ENCODE measurements around the gene SDCBP2.
A peak's percentile ranks its signal among the peaks of the same experiment; 100 is the strongest.

SDCBP2 gene

DNA sequence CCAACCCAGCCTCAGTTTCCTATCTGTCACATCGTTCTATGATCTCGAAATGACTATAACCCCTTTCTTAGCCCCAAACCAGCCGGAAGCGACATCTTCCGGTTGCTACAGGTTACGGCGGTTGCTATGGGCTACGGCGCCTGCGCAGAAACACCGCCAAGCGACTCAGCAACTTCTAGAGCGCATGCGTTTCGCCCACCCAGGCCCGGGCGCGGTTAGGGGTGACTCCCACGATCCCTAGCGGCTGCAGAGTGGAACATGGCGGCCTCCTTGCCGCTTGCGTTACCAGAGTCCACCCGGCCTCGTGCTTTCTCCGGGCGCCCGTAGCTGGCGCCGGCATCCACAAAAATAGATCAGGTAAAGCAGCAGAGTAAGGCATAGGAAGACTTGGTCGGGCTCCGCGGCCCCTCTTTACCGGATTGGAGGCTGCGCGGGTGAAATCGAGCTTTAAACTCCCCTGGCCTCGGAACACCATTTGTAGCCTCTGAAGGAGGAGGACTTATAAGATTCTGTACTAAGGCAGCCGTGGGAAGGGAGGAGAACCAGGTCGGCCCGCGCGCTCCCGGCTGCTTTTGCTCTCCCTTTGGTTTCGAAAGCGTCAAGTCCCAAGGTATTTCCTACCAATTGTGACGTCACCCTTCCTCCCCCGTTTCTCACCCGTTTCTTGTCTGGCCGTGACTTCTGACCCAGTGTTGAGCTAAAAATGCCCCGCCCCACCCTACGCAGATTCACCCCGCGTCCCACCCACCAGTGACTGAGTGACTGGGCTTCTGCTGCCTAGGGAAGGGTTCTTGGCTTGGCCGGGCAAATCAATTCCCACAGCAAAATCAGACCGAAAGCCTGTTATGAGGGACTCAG, 3.5 kb downstream of the SDCBP2 start:
- TF ChIP-seq, protein P1, sequence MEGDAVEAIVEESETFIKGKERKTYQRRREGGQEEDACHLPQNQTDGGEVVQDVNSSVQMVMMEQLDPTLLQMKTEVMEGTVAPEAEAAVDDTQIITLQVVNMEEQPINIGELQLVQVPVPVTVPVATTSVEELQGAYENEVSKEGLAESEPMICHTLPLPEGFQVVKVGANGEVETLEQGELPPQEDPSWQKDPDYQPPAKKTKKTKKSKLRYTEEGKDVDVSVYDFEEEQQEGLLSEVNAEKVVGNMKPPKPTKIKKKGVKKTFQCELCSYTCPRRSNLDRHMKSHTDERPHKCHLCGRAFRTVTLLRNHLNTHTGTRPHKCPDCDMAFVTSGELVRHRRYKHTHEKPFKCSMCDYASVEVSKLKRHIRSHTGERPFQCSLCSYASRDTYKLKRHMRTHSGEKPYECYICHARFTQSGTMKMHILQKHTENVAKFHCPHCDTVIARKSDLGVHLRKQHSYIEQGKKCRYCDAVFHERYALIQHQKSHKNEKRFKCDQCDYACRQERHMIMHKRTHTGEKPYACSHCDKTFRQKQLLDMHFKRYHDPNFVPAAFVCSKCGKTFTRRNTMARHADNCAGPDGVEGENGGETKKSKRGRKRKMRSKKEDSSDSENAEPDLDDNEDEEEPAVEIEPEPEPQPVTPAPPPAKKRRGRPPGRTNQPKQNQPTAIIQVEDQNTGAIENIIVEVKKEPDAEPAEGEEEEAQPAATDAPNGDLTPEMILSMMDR (IDR thresholded peaks at IDR 0.05; ENCODE audit: low read depth, low read length) = no peak
- DNase-seq = peak; percentile 97
- Histone ChIP-seq H3K27me3 (ENCODE audit: insufficient read depth, low read depth, severe bottlenecking) (no peaks in the 10 kb centered on the region), H3K4me3 (ENCODE audit: low read depth, low read length) (peak overlapping the region; percentile 97), H3K9me3 (ENCODE audit: severe bottlenecking) (no peaks in the 10 kb centered on the region), H3K36me3 (peaks cover 5% of the 10 kb centered on the region; the same call in 1 of the 2 replicates), H3K27ac (peak overlapping the region; percentile 89)

DNA sequence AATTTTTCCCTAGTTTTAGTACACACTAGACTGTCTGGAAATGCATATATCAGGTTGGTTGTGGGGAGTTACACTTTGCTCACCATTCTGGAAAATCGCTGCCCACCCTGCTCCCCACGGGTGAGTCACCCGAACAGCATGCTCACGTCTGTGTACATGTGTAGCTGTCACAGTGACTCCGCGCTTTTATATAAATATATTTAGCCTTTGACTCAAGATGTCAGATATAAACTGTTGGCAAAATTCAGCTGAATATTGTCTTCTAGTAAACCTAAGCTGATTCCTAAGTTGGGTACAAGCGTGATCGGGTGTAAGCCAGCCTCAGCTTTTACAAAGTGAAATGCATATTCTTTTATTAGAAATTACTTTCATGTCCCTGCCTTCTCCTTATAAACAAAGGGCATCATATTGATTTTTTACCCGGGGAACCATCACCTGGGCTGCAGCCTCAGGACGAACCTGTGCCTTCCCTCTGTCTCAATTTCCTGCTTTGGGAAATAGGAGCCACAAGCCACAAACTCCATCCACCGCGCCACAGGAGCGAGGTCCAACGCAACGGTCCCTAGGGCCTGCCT, 4.3 kb downstream of the SDCBP2 start:
- no peaks in the 10 kb centered on the region for H3K9me3 ChIP-seq (ENCODE audit: severe bottlenecking)
- no peaks in the 10 kb centered on the region for H3K27me3 ChIP-seq (ENCODE audit: insufficient read depth, low read depth, severe bottlenecking)
- H3K27ac ChIP-seq = no peak overlapping the region
- TF ChIP-seq, protein P1 (IDR thresholded peaks at IDR 0.05; ENCODE audit: low read depth, low read length) = no peak
- H3K36me3 ChIP-seq = peaks cover 5% of the 10 kb centered on the region; the same call in 1 of the 2 replicates
- no peak for DNase-seq
- peak overlapping the region; percentile 97 for H3K4me3 ChIP-seq (ENCODE audit: low read depth, low read length)

DNA sequence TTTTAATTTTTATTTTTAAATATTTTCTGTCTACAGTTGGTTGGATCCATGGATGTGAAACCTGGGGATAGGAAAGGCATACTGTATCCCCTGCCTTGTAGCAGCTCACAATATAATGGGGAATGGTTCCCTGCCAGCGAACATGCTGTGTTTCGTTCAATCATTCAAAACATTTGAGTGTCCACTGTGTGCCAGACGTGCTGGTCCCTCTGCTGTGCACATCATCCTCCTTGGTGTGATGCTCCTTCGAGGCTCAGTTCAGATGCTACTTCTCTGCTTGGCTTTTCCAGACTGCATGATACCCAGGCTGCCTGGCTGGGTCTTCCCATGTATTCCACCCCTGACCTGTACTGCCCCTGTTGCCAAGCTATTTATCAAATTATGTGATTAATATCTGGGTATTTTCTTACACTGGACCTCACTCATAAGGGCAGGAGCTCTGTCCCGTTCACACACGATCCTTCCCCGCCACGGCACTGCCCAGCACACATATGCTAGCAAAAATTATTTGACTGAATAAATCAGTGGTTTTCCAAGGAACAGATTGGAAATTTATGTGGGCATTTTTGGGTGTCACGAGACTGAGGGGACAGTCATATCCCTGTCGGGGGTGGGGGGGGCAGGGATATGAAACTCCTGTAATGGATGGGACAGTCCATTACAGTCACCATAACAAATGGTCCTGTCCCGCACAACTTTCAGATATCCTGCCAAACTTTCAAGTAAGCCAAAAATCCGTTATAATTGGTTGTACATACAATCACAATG, 4.9 kb downstream of the SDCBP2 start:
- H3K9me3 ChIP-seq (ENCODE audit: severe bottlenecking) = no peaks in the 10 kb centered on the region
- H3K36me3 ChIP-seq = peaks cover 5% of the 10 kb centered on the region; the same call in 1 of the 2 replicates
- DNase-seq = no peak
- TF ChIP-seq, protein P1 (IDR thresholded peaks at IDR 0.05; ENCODE audit: low read depth, low read length) = no peak
- no peak overlapping the region for H3K27ac ChIP-seq
- no peak overlapping the region for H3K4me3 ChIP-seq (ENCODE audit: low read depth, low read length)
- H3K27me3 ChIP-seq (ENCODE audit: insufficient read depth, low read depth, severe bottlenecking) = no peaks in the 10 kb centered on the region

DNA sequence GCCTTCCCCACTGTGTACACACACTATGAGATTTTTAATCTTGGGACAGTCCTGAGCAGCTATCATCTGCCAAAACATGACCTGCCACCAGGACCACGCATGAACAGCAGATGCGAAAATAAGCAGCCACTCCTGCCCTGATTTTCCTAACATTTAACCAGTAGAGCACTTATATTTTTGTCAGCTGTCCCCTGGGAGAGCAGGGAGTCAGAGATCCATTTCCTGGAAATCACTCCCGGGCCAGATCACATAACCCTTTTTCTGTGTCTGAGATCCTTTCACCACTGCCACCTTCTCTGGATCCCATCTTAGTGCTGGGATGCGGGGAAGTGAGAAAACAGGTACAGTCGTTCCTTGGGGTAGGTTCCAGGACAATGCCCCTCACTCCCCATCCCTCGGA, 5.7 kb downstream of the SDCBP2 start:
- TF ChIP-seq, protein P1 (IDR thresholded peaks at IDR 0.05; ENCODE audit: low read depth, low read length) = no peak
- Histone ChIP-seq H3K27me3 (ENCODE audit: insufficient read depth, low read depth, severe bottlenecking) (no peaks in the 10 kb centered on the region), H3K9me3 (ENCODE audit: severe bottlenecking) (no peaks in the 10 kb centered on the region), H3K36me3 (peaks cover 5% of the 10 kb centered on the region; the same call in 1 of the 2 replicates), H3K4me3 (ENCODE audit: low read depth, low read length) (no peak overlapping the region), H3K27ac (no peak overlapping the region)
- no peak for DNase-seq

DNA sequence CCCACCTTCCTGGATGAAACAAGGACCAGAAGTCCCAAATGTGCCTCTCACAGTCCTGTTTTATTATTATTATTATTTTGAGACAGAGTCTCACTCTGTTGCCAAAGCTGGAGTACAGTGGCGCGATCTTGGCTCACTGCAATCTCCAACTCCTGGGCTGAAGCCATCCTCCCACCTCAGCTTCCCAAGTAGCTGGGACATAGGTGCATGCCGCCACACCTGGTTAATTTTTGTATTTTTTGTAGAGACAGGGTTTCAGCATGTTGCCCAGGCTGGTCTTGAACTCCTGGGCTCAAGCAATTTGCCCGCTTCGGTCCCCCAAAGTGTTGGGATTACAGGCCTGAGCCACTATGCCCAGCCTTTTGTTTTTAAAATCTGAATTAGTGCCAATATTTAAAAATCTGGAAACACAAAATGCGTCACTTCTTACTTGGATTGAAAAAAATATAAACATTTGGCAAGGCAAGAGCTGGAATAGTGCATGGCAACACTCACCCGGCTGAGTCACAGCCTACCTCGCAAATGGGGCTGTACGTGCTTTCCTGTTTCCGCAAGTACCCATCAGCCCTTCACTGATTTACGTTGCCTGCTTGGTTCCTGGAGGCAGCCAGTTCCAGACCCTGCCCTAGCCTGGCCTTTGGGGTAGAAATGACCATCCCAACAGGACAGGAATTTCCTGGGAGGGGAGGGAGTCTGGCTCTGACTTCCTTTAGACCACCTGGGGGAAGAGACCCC, 6.3 kb downstream of the SDCBP2 start:
- no peaks in the 10 kb centered on the region for H3K9me3 ChIP-seq (ENCODE audit: severe bottlenecking)
- no peak for DNase-seq
- peaks cover 5% of the 10 kb centered on the region; the same call in 1 of the 2 replicates for H3K36me3 ChIP-seq
- H3K27me3 ChIP-seq (ENCODE audit: insufficient read depth, low read depth, severe bottlenecking) = no peaks in the 10 kb centered on the region
- TF ChIP-seq, protein P1 (IDR thresholded peaks at IDR 0.05; ENCODE audit: low read depth, low read length) = no peak
- no peak overlapping the region for H3K4me3 ChIP-seq (ENCODE audit: low read depth, low read length)
- no peak overlapping the region for H3K27ac ChIP-seq
